OCI-LY3 (cell line): ENCODE measurements around the gene UPF3B.

ENCODE experiments used
- CTCF ChIP-seq: fragments of 200-600, 300-600 bp; sonication (generic); IDR thresholded peaks from 2 replicates; pipeline ENCODE4 v1.5.1; 2014; ENCODE audit warnings: antibody characterized with exemption, low read length, low read depth
- EZH2phosphoT487 ChIP-seq: fragments of 200-600 bp; shearing (Covaris generic); IDR thresholded peaks from 2 replicates; pipeline ENCODE4 v1.6.1; 2018; ENCODE audit warnings: antibody characterized with exemption, mixed run types, low read depth

GRCh38 chrX:119828446-119828845 lies 24.3 kb downstream of the UPF3B start:
- TF ChIP-seq CTCF, result no peak
- no peak for TF ChIP-seq EZH2phosphoT487
